ENCODE measurements around the gene CGB2.
"Not testable (repeated sequence)": the region's sequence is repeated elsewhere in the genome, so short reads cannot be mapped to it uniquely, and the experiment has no call there.

CGB2 gene

GRCh38 chr19:49038557-49039276, 7.0 kb downstream of the CGB2 start:
- not testable (repeated sequence) for DNase-seq

- DNase-seq, result not testable (repeated sequence)
These were observed 8.0 kb downstream of the CGB2 start for GRCh38 chr19:49039736-49040135.

- no peak for DNase-seq
These were observed 10.5 kb downstream of the CGB2 start for GRCh38 chr19:49042177-49042576.

GRCh38 chr19:49042666-49043065, 11.0 kb downstream of the CGB2 start:
- DNase-seq, result not testable (repeated sequence)

- DNase-seq, result not testable (repeated sequence)
These were observed 11.9 kb downstream of the CGB2 start, which contains the start of gene CGB5 for GRCh38 chr19:49043548-49043947. Gene CGB5, plus strand, starts transcription at chr19:49043848. Its CDS starts 362 bp downstream, at chr19:49044210.

GRCh38 chr19:49049011-49049410, 17.3 kb downstream of the CGB2 start, which contains the start of gene CGB8:
Gene CGB8, minus strand, starts transcription at chr19:49049111. Its CDS starts 372 bp downstream, at chr19:49048739.
- not testable (repeated sequence) for DNase-seq

GRCh38 chr19:49049834-49050233, 18.1 kb downstream of the CGB2 start:
- DNase-seq, result not testable (repeated sequence)

GRCh38 chr19:49050376-49051033, 18.8 kb downstream of the CGB2 start:
- not testable (repeated sequence) for DNase-seq

- peak; percentile 53 for DNase-seq
These were observed 24.6 kb downstream of the CGB2 start for GRCh38 chr19:49056101-49056901.

- not testable (repeated sequence) for DNase-seq
These were observed 25.4 kb downstream of the CGB2 start for GRCh38 chr19:49056902-49057596.

- peak; percentile 60 for DNase-seq
These were observed 26.0 kb downstream of the CGB2 start, which contains the start of gene CGB7 for GRCh38 chr19:49057636-49058234. Gene CGB7, minus strand, starts transcription at chr19:49057749. Its CDS starts 2,374 bp downstream, at chr19:49055375.

GRCh38 chr19:49058562-49058961, 26.9 kb downstream of the CGB2 start:
- DNase-seq, result peak; percentile 67

GRCh38 chr19:49059053-49059452, 27.4 kb downstream of the CGB2 start:
- DNase-seq, result no peak

GRCh38 chr19:49061000-49061399, 29.3 kb downstream of the CGB2 start:
- DNase-seq, result no peak

- DNase-seq, result no peak
These were observed 29.8 kb downstream of the CGB2 start for GRCh38 chr19:49061445-49061844.

GRCh38 chr19:49064029-49064629, 32.4 kb downstream of the CGB2 start:
- DNase-seq, result no peak

- no peak for DNase-seq
These were observed 33.3 kb downstream of the CGB2 start, which contains the start of gene NTF4 for GRCh38 chr19:49064768-49065611. Gene NTF4, minus strand, starts transcription at chr19:49064818. Its CDS starts 2,821 bp downstream, at chr19:49061997.

GRCh38 chr19:49065905-49066512, 34.3 kb downstream of the CGB2 start:
- no peak for DNase-seq

GRCh38 chr19:49067554-49067953, 35.9 kb downstream of the CGB2 start:
- DNase-seq, result no peak

- no peak for DNase-seq
These were observed 37.3 kb downstream of the CGB2 start for GRCh38 chr19:49069026-49069425.
